ENCODE data around the gene QRICH2. TPM values are rescaled to one million over a fixed set of nuclear protein-coding genes. Genes with fewer than 3 reads are reported as not detected.

The QRICH2 gene
- total and polyA plus RNA-seq, 4 donors: 0.56 to 6.1 (median 0.67) TPM

- no peak overlapping the region for H3K9ac ChIP-seq (ENCODE audit: low read depth in 1 of 2, low read length in 2 of 2)
- no peak overlapping the region for H3K27ac ChIP-seq (ENCODE audit: low read depth in 1 of 2, low read length in 2 of 2)
- WGBS: 94% methylated on average over 22 of the region's 22 CpGs
- TF ChIP-seq NR2F2 (IDR thresholded peaks at IDR 0.05): no peak
- TF ChIP-seq MAX (IDR thresholded peaks at IDR 0.05): no peak
- no peak for TF ChIP-seq ZBTB33 (IDR thresholded peaks at IDR 0.05)
- TF ChIP-seq HNF4G (IDR thresholded peaks at IDR 0.05): no peak
- no peak for TF ChIP-seq HNF4A (conservative IDR thresholded peaks at IDR 0.05)
- no peak for TF ChIP-seq CTCF (IDR thresholded peaks at IDR 0.05; ENCODE audit: low read depth, low read length, missing input control)
- TF ChIP-seq YY1 (IDR thresholded peaks at IDR 0.05): no peak
- no peak for TF ChIP-seq RXRA (IDR thresholded peaks at IDR 0.05)
- TF ChIP-seq JUND (IDR thresholded peaks at IDR 0.05): no peak
- TF ChIP-seq RAD21 (IDR thresholded peaks at IDR 0.05): no peak
- no peak for TF ChIP-seq TAF1 (conservative IDR thresholded peaks at IDR 0.05)
- TF ChIP-seq, protein P1, sequence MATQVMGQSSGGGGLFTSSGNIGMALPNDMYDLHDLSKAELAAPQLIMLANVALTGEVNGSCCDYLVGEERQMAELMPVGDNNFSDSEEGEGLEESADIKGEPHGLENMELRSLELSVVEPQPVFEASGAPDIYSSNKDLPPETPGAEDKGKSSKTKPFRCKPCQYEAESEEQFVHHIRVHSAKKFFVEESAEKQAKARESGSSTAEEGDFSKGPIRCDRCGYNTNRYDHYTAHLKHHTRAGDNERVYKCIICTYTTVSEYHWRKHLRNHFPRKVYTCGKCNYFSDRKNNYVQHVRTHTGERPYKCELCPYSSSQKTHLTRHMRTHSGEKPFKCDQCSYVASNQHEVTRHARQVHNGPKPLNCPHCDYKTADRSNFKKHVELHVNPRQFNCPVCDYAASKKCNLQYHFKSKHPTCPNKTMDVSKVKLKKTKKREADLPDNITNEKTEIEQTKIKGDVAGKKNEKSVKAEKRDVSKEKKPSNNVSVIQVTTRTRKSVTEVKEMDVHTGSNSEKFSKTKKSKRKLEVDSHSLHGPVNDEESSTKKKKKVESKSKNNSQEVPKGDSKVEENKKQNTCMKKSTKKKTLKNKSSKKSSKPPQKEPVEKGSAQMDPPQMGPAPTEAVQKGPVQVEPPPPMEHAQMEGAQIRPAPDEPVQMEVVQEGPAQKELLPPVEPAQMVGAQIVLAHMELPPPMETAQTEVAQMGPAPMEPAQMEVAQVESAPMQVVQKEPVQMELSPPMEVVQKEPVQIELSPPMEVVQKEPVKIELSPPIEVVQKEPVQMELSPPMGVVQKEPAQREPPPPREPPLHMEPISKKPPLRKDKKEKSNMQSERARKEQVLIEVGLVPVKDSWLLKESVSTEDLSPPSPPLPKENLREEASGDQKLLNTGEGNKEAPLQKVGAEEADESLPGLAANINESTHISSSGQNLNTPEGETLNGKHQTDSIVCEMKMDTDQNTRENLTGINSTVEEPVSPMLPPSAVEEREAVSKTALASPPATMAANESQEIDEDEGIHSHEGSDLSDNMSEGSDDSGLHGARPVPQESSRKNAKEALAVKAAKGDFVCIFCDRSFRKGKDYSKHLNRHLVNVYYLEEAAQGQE (IDR thresholded peaks at IDR 0.05): no peak
- no peaks in the 10 kb centered on the region for H3K9me3 ChIP-seq (ENCODE audit: control insufficient read depth in 4 of 4, low read length in 3 of 4)
- peaks cover 0 to 1% (median 0%) of the 10 kb centered on the region in 4 donors for H3K36me3 ChIP-seq (ENCODE audit: control insufficient read depth in 4 of 4, insufficient read depth in 3 of 4, low read depth in 1 of 4, low read length in 3 of 4)
- no peak for DNase-seq (ENCODE audit: low spot score)
- H3K4me1 ChIP-seq (ENCODE audit: control insufficient read depth in 4 of 4, insufficient read depth in 4 of 4, low read length in 3 of 4): peaks cover 7 to 18% (median 14%) of the 10 kb centered on the region in 4 donors
- H3K4me3 ChIP-seq (ENCODE audit: low read depth in 1 of 3, low read length in 3 of 3): no peak overlapping the region
- no peaks in the 10 kb centered on the region for H3K27me3 ChIP-seq (ENCODE audit: control insufficient read depth in 4 of 4, insufficient read depth in 4 of 4, low read length in 3 of 4)
These were observed 32.6 kb downstream of the QRICH2 start for GRCh38 chr17:76275382-76276068.

DNA sequence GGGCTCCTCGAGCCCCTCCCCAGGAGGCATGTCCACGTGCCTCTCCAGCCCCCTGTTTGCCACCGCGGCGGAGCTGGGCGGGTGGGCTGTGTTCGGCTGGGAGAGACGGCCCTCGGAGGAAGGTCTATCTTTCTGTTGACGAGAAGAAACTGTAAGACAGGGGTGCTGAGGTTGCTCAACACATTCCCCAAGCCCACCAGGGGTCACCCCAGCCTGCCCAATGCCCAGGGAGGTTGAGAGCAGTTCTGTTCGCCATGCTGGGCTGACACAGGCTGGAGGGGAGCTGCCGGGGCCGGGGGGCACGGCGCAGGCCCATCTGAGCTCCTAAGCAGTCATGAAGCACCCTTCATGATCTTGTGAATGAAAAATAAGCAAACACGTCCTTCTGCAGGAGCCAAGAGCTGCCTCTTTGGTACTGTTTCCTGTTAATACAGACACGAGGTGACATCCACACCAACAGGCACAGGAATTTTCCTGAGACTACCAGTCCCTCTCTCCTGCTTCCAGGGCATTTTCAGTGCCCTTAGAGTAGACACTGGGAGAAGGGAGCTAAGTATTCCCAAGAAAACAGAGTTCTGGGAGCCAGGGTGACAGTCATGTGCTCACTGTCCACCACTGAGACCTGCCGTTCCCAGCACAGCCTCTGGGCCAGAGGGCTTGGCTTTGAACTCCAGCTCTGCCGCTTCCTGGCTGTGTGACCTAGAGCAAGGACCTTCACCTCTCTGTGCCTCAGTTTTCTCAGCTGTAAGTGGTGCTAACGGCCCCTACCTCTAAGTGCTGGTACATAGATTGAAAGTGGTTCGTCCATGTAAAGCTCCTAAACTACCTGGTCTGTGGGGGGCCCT is 33.7 kb downstream of the QRICH2 start:
- TF ChIP-seq TAF1 (conservative IDR thresholded peaks at IDR 0.05): no peak
- no peak for TF ChIP-seq GABPA (IDR thresholded peaks at IDR 0.05 in 1 of 2, conservative IDR thresholded peaks at IDR 0.05 in 1 of 2)
- TF ChIP-seq MAX (IDR thresholded peaks at IDR 0.05): no peak
- TF ChIP-seq ZBTB33 (IDR thresholded peaks at IDR 0.05): no peak
- no peak for TF ChIP-seq HNF4A (conservative IDR thresholded peaks at IDR 0.05)
- TF ChIP-seq YY1 (IDR thresholded peaks at IDR 0.05): no peak
- WGBS: 75% methylated on average over 21 of the region's 21 CpGs
- Histone ChIP-seq H3K27ac (ENCODE audit: low read depth in 1 of 2, low read length in 2 of 2) (no peak overlapping the region), H3K4me1 (ENCODE audit: control insufficient read depth in 4 of 4, insufficient read depth in 4 of 4, low read length in 3 of 4) (peaks cover 7 to 22% (median 15%) of the 10 kb centered on the region in 4 donors), H3K4me3 (ENCODE audit: low read depth in 1 of 3, low read length in 3 of 3) (no peak overlapping the region), H3K36me3 (ENCODE audit: control insufficient read depth in 4 of 4, insufficient read depth in 3 of 4, low read depth in 1 of 4, low read length in 3 of 4) (peaks cover 0 to 1% (median 0%) of the 10 kb centered on the region in 4 donors), H3K9ac (ENCODE audit: low read depth in 1 of 2, low read length in 2 of 2) (no peak overlapping the region), H3K9me3 (ENCODE audit: control insufficient read depth in 4 of 4, low read length in 3 of 4) (no peaks in the 10 kb centered on the region), H3K27me3 (ENCODE audit: control insufficient read depth in 4 of 4, insufficient read depth in 4 of 4, low read length in 3 of 4) (no peaks in the 10 kb centered on the region)
- no peak for DNase-seq (ENCODE audit: low spot score)

Measured in liver (tissue), 9 donors.